C4-2B (cell line): ENCODE data around the gene UNC80.

Experiments used
- CTCF ChIP-seq: fragments of 450-650 bp; conservative IDR thresholded peaks from 2 replicates; pipeline ENCODE4 v1.5.1; 2017; ENCODE audit warnings: mild to moderate bottlenecking
- ZFX ChIP-seq: fragments of 450-650 bp; IDR thresholded peaks from 2 replicates; pipeline ENCODE4 v1.6.1; 2017

GRCh38 chr2:209918251-209918650 lies 146.6 kb downstream of the UNC80 start:
- TF ChIP-seq CTCF (no peak), ZFX (no peak)
